Measurements from ENCODE around the gene CXCL10. TPM values are rescaled to one million over a fixed set of nuclear protein-coding genes. Genes with fewer than 3 reads are reported as not detected.
"Not testable (repeated sequence)": the region's sequence is repeated elsewhere in the genome, so short reads cannot be mapped to it uniquely, and the experiment has no call there.

Gene CXCL10
- total and polyA plus RNA-seq, 10 of the 15 experiments (the other 5 are each of a cell fraction or from before 2014, with no cell fraction given) = 0.46 to 19.5 (median 2.6) TPM

DNA sequence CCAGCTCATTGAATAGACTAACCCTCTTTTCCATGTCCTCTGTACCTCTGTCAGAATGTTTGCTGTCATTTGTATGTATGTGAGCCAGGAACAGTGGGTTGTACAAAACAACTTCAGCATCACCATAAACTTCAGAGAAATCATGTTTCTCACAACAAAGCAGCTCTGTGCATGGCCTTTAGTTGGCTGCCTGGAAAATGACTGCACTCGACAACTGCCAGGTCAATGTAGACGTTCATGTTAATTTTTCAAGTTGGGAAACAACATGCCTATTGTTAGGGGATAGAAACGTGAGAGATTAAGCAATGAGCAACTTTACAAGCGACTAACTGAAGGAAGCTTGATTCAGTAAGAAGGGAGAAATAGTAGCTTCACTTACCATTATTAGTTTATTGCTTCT, 30.4 kb upstream of the CXCL10 start (continued):
- TF ChIP-seq, protein P1, sequence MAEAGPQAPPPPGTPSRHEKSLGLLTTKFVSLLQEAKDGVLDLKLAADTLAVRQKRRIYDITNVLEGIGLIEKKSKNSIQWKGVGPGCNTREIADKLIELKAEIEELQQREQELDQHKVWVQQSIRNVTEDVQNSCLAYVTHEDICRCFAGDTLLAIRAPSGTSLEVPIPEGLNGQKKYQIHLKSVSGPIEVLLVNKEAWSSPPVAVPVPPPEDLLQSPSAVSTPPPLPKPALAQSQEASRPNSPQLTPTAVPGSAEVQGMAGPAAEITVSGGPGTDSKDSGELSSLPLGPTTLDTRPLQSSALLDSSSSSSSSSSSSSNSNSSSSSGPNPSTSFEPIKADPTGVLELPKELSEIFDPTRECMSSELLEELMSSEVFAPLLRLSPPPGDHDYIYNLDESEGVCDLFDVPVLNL (IDR thresholded peaks at IDR 0.05; ENCODE audit: low read depth, low read length) = no peak
- TF ChIP-seq BRCA1 (IDR thresholded peaks at IDR 0.05; ENCODE audit: low read depth, low read length) (no peak), SMAD1 (IDR thresholded peaks at IDR 0.05; ENCODE audit: low read depth, partially characterized antibody) (no peak), SUZ12 (IDR thresholded peaks at IDR 0.05; ENCODE audit: unreplicated experiment) (no peak), NR2F1 (conservative IDR thresholded peaks at IDR 0.05) (no peak)
- TF ChIP-seq, protein P2, sequence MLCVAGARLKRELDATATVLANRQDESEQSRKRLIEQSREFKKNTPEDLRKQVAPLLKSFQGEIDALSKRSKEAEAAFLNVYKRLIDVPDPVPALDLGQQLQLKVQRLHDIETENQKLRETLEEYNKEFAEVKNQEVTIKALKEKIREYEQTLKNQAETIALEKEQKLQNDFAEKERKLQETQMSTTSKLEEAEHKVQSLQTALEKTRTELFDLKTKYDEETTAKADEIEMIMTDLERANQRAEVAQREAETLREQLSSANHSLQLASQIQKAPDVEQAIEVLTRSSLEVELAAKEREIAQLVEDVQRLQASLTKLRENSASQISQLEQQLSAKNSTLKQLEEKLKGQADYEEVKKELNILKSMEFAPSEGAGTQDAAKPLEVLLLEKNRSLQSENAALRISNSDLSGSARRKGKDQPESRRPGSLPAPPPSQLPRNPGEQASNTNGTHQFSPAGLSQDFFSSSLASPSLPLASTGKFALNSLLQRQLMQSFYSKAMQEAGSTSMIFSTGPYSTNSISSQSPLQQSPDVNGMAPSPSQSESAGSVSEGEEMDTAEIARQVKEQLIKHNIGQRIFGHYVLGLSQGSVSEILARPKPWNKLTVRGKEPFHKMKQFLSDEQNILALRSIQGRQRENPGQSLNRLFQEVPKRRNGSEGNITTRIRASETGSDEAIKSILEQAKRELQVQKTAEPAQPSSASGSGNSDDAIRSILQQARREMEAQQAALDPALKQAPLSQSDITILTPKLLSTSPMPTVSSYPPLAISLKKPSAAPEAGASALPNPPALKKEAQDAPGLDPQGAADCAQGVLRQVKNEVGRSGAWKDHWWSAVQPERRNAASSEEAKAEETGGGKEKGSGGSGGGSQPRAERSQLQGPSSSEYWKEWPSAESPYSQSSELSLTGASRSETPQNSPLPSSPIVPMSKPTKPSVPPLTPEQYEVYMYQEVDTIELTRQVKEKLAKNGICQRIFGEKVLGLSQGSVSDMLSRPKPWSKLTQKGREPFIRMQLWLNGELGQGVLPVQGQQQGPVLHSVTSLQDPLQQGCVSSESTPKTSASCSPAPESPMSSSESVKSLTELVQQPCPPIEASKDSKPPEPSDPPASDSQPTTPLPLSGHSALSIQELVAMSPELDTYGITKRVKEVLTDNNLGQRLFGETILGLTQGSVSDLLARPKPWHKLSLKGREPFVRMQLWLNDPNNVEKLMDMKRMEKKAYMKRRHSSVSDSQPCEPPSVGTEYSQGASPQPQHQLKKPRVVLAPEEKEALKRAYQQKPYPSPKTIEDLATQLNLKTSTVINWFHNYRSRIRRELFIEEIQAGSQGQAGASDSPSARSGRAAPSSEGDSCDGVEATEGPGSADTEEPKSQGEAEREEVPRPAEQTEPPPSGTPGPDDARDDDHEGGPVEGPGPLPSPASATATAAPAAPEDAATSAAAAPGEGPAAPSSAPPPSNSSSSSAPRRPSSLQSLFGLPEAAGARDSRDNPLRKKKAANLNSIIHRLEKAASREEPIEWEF (IDR thresholded peaks at IDR 0.05; ENCODE audit: insufficient replicate concordance, low read depth, low read length) = no peak

DNA sequence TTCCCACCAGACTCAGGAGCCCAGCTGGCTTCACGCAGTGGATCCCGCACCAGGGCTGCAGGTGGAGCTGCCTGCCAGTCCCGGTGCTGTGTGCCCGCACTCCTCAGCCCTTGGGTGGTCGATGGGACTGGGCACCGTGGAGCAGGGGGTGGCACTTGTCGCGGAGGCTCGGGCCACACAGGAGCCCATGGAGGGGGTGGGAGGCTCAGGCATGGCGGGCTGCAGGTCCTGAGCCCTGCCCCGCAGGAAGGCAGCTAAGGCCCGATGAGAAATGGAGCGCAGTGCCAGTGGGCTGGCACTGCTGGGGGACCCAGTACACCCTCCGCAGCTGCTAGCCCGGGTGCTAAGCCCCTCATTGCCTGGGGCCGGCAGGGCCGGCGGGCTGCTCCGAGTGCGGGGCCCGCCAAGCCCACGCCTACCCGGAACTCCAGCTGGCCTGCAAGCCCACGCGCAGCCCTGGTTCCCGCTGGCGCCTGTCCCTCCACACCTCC, 27.3 kb upstream of the CXCL10 start:
- ATAC-seq; intact Hi-C loops (cut with micrococcal nuclease; ENCODE audit: unreplicated experiment); in situ Hi-C loops (cut with MboI); H3K4me3 ChIP-seq; H3K9ac ChIP-seq (ENCODE audit: control insufficient read depth, insufficient read depth, low read length); H3K27me3 ChIP-seq (replicated peaks in 1 of 2; ENCODE audit: control insufficient read depth in 2 of 2, insufficient read depth in 2 of 2, low read length in 1 of 2); H3K27ac ChIP-seq (ENCODE audit: control insufficient read depth, insufficient read depth); DNase-seq (ENCODE audit: low read depth, low spot score); H3K79me2 ChIP-seq (ENCODE audit: control insufficient read depth, insufficient read depth, low read length); RAD21 ChIA-PET (ENCODE audit: unreplicated experiment); H3K9me3 ChIP-seq (replicated peaks; ENCODE audit: control insufficient read depth, insufficient read depth, low read length); FAIRE-seq; BruUV-seq (replicated peaks); H3K4me2 ChIP-seq (ENCODE audit: control insufficient read depth, insufficient read depth); H4K20me1 ChIP-seq (ENCODE audit: control insufficient read depth, insufficient read depth); H3K36me3 ChIP-seq (ENCODE audit: control insufficient read depth in 2 of 2, insufficient read depth in 2 of 2, low read length in 1 of 2); H2AFZ ChIP-seq (ENCODE audit: control insufficient read depth, low read depth, low read length); POLR2A ChIA-PET: not testable (repeated sequence)
- 84% methylated on average over 25 of the region's 27 CpGs for WGBS (ENCODE audit: insufficient coverage, insufficient replicate concordance, low lambda C conversion rate, missing lambda C conversion rate)
- peaks cover 13% of the 10 kb centered on the region for H3K4me1 ChIP-seq (ENCODE audit: control insufficient read depth, insufficient read depth, low read length)
- CTCF ChIA-PET = interaction anchor here (0.6 to 1.3 kb wide), 2 partner anchors 55 to 149 kb away, joined by 3 read pairs; no protein-coding TSS in a partner anchor
- SMC1A ChIA-PET (ENCODE audit: uncharacterized antibody, unreplicated experiment) = interaction anchor here (1.4 kb wide), 1 partner anchor 8 kb away, joined by 5 read pairs; no protein-coding TSS in a partner anchor

DNA sequence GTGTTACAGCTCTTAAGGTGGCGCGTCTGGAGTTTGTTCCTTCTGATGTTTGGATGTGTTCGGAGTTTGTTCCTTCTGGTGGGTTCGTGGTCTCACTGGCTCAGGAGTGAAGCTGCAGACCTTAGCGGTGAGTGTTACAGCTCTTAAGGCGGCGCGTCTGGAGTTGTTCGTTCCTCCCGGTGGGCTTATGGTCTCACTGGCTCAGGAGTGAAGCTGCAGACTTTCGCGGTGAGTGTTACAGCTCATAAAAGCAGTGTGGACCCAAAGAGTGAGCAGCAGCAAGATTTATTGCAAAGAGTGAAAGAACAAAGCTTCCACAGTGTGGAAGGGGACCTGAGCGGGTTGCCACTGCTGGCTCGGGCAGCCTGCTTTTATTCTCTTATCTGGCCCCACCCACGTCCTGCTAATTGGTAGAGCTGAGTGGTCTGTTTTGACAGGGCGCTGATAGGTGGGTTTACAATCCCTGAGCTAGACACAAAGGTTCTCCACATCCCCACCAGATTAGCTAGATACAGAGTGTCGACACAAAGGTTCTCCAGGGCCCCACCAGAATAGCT, 26.6 kb upstream of the CXCL10 start:
- BruUV-seq (replicated peaks); H3K36me3 ChIP-seq (ENCODE audit: control insufficient read depth in 2 of 2, insufficient read depth in 2 of 2, low read length in 1 of 2); H3K4me3 ChIP-seq; H3K9me3 ChIP-seq (replicated peaks; ENCODE audit: control insufficient read depth, insufficient read depth, low read length); H3K4me1 ChIP-seq (ENCODE audit: control insufficient read depth, insufficient read depth, low read length); H3K27ac ChIP-seq (ENCODE audit: control insufficient read depth, insufficient read depth); ATAC-seq; H2AFZ ChIP-seq (ENCODE audit: control insufficient read depth, low read depth, low read length); CTCF ChIA-PET; H3K9ac ChIP-seq (ENCODE audit: control insufficient read depth, insufficient read depth, low read length); POLR2A ChIA-PET; H3K27me3 ChIP-seq (replicated peaks in 1 of 2; ENCODE audit: control insufficient read depth in 2 of 2, insufficient read depth in 2 of 2, low read length in 1 of 2); intact Hi-C loops (cut with micrococcal nuclease; ENCODE audit: unreplicated experiment); DNase-seq (ENCODE audit: low read depth, low spot score); H4K20me1 ChIP-seq (ENCODE audit: control insufficient read depth, insufficient read depth); H3K79me2 ChIP-seq (ENCODE audit: control insufficient read depth, insufficient read depth, low read length); RAD21 ChIA-PET (ENCODE audit: unreplicated experiment); FAIRE-seq; in situ Hi-C loops (cut with MboI); H3K4me2 ChIP-seq (ENCODE audit: control insufficient read depth, insufficient read depth): not testable (repeated sequence)
- SMC1A ChIA-PET (ENCODE audit: uncharacterized antibody, unreplicated experiment) = interaction anchor here (1.4 kb wide), 1 partner anchor 8 kb away, joined by 5 read pairs; no protein-coding TSS in a partner anchor
- 78% methylated on average over 15 of the region's 17 CpGs for WGBS (ENCODE audit: insufficient coverage, insufficient replicate concordance, low lambda C conversion rate, missing lambda C conversion rate)

Measured in GM12878 (cell line).